H1 (cell line): ENCODE measurements around the gene TACC2. TPM values are rescaled to one million over a fixed set of nuclear protein-coding genes. Genes with fewer than 3 reads are reported as not detected.

ENCODE experiments used
- CTCF ChIA-PET: fragments of 300-600 bp; sonication (Branson Sonifier 250); formaldehyde crosslinking; loops from one replicate; lab custom pipeline; 2021; ENCODE audit not compliant: partially characterized antibody; lab: Charles Lee
- POLR2A ChIA-PET: fragments of 300-600 bp; sonication (Branson Sonifier 250); formaldehyde crosslinking; loops from one replicate; lab custom pipeline; 2021; ENCODE audit warnings: inconsistent platforms; ENCODE audit not compliant: partially characterized antibody; lab: Charles Lee
- DNase-seq, 2 experiments: peaks; one replicate each; pipeline versions ENCODE4 v3.0.0 to v3.0.0-alpha.2; 2010 to 2022; ENCODE audit warnings: low spot score in 2 of 2, low read depth in 1 of 2, mixed read lengths in 1 of 2
- FAIRE-seq: peaks from 2 replicates; lab custom pipeline; 2011; peaks lifted over from hg19 to GRCh38; lab: Jason Lieb, UNC
- H2AFZ ChIP-seq: 2 replicates; pipeline ENCODE4 v1.8.1; 2012; ENCODE audit warnings: low read length, inconsistent platforms
- H2AK5ac ChIP-seq: 2 replicates; pipeline ENCODE4 v1.6.1; 2013; ENCODE audit warnings: low read depth, low read length
- H2BK120ac ChIP-seq: replicated peaks from 2 replicates; pipeline ENCODE3; 2013; ENCODE audit warnings: low read depth, low read length, inconsistent platforms
- H2BK12ac ChIP-seq: 2 replicates; pipeline ENCODE4 v1.6.1; 2013; ENCODE audit warnings: low read depth, low read length
- H2BK15ac ChIP-seq: 2 replicates; pipeline ENCODE4 v1.6.1; 2013; ENCODE audit warnings: low read length
- H2BK20ac ChIP-seq: 2 replicates; pipeline ENCODE4 v1.6.1; 2013; ENCODE audit warnings: low read length
- H2BK5ac ChIP-seq: 2 replicates; pipeline ENCODE4 v1.6.1; 2013; ENCODE audit warnings: low read depth, low read length
- H3K14ac ChIP-seq: 2 replicates; pipeline ENCODE4 v1.6.1; 2013; ENCODE audit warnings: inconsistent platforms; ENCODE audit not compliant: insufficient read length
- H3K18ac ChIP-seq: 2 replicates; pipeline ENCODE4 v1.6.1; 2013; ENCODE audit warnings: low read length; ENCODE audit errors: extremely low read depth
- H3K23ac ChIP-seq: 2 replicates; pipeline ENCODE4 v1.6.1; 2013; ENCODE audit warnings: inconsistent platforms; ENCODE audit not compliant: insufficient read length
- H3K23me2 ChIP-seq: 2 replicates; pipeline ENCODE4 v1.6.1; 2013; ENCODE audit warnings: low read depth, low read length
- H3K27ac ChIP-seq: 2 replicates; pipeline ENCODE4 v1.6.1; 2011; ENCODE audit warnings: low read depth, low read length, inconsistent platforms
- H3K27me3 ChIP-seq, 4 experiments: replicated peaks in 1 of 4; 1 replicate in 1 of 4; 2 replicates in 3 of 4; pipeline versions ENCODE4 v1.6.1 to v1.8.1; 2011 to 2013; ENCODE audit warnings: low read length in 3 of 4, mild to moderate bottlenecking in 3 of 4, inconsistent platforms in 2 of 4, mixed read lengths in 2 of 4, moderate library complexity in 1 of 4; ENCODE audit not compliant: control insufficient read depth in 3 of 4, insufficient read depth in 3 of 4; ENCODE audit errors: extremely low read depth in 1 of 4
- H3K36me3 ChIP-seq, 4 experiments: 2 replicates each; pipeline versions ENCODE4 v1.6.1 to v1.8.1; 2011 to 2013; ENCODE audit warnings: mild to moderate bottlenecking in 4 of 4, low read length in 3 of 4, moderate library complexity in 2 of 4, control low read depth in 1 of 4, inconsistent platforms in 1 of 4; ENCODE audit not compliant: insufficient read depth in 4 of 4, control insufficient read depth in 2 of 4
- H3K4ac ChIP-seq: replicated peaks from 2 replicates; pipeline ENCODE3; 2013; ENCODE audit warnings: low read length, low read depth, mixed read lengths, inconsistent platforms; ENCODE audit not compliant: insufficient read length
- H3K4me1 ChIP-seq, 4 experiments: replicated peaks in 1 of 4; 1 replicate in 1 of 4; 2 replicates in 3 of 4; pipeline versions ENCODE4 v1.6.1 to v1.8.1; 2011 to 2013; ENCODE audit warnings: low read length in 3 of 4, inconsistent platforms in 2 of 4, mixed read lengths in 1 of 4; ENCODE audit not compliant: insufficient read depth in 4 of 4, control insufficient read depth in 3 of 4
- H3K4me2 ChIP-seq, 2 experiments: 2 replicates each; pipeline versions ENCODE4 v1.6.1 to v1.8.1; 2011 to 2013; ENCODE audit warnings: low read depth in 2 of 2, low read length in 2 of 2, control low read depth in 1 of 2, inconsistent platforms in 1 of 2, mild to moderate bottlenecking in 1 of 2; ENCODE audit not compliant: insufficient read depth in 1 of 2
- H3K4me3 ChIP-seq, 4 experiments: fragments of 200-600, 300-600 bp in 1 of 4; sonication (generic), shearing (Covaris generic), sonication (Bioruptor Twin) in 1 of 4; 2 replicates each; pipeline versions ENCODE4 v1.5.1 to v1.8.1; 2011 to 2016; ENCODE audit warnings: low read length in 4 of 4, low read depth in 3 of 4, control low read depth in 2 of 4, inconsistent platforms in 2 of 4, mild to moderate bottlenecking in 2 of 4, mixed read lengths in 1 of 4, moderate library complexity in 1 of 4; ENCODE audit not compliant: insufficient read depth in 2 of 4; ENCODE audit errors: extremely low read depth in 1 of 4
- H3K56ac ChIP-seq: replicated peaks from 2 replicates; pipeline ENCODE3; 2013; ENCODE audit warnings: low read depth, mild to moderate bottlenecking, mixed read lengths, low read length, inconsistent platforms; ENCODE audit not compliant: insufficient read length
- H3K79me1 ChIP-seq: 2 replicates; pipeline ENCODE4 v1.6.1; 2013; ENCODE audit warnings: low read depth, low read length, control low read depth
- H3K79me2 ChIP-seq, 2 experiments: 2 replicates each; pipeline versions ENCODE4 v1.6.1 to v1.8.1; 2012 to 2013; ENCODE audit warnings: low read length in 2 of 2, mild to moderate bottlenecking in 2 of 2, inconsistent platforms in 1 of 2; ENCODE audit not compliant: insufficient read depth in 2 of 2, control insufficient read depth in 1 of 2
- H3K9ac ChIP-seq, 4 experiments: replicated peaks in 1 of 4; 1 replicate in 1 of 4; 2 replicates in 3 of 4; pipeline versions ENCODE4 v1.6.1 to v1.8.1; 2011 to 2013; ENCODE audit warnings: low read depth in 3 of 4, low read length in 3 of 4, control low read depth in 2 of 4, mild to moderate bottlenecking in 2 of 4, moderate library complexity in 2 of 4, inconsistent platforms in 1 of 4; ENCODE audit errors: extremely low read depth in 1 of 4
- H3K9me3 ChIP-seq, 2 experiments: 2 replicates each; pipeline versions ENCODE4 v1.6.1 to v1.8.1; 2012 to 2013; ENCODE audit warnings: mild to moderate bottlenecking in 2 of 2, moderate library complexity in 2 of 2, control low read depth in 1 of 2, inconsistent platforms in 1 of 2, low read depth in 1 of 2, low read length in 1 of 2, mixed read lengths in 1 of 2; ENCODE audit not compliant: insufficient read depth in 2 of 2
- H4K20me1 ChIP-seq, 2 experiments: replicated peaks in 1 of 2; 2 replicates each; pipeline versions ENCODE3 to v1.8.1; 2011 to 2013; ENCODE audit warnings: inconsistent platforms in 2 of 2, low read length in 2 of 2, mild to moderate bottlenecking in 1 of 2; ENCODE audit not compliant: insufficient read depth in 2 of 2, control insufficient read depth in 1 of 2
- H4K5ac ChIP-seq: 2 replicates; pipeline ENCODE4 v1.6.1; 2013; ENCODE audit warnings: low read length, low read depth, mixed read lengths, inconsistent platforms; ENCODE audit not compliant: insufficient read length
- H4K8ac ChIP-seq: 2 replicates; pipeline ENCODE4 v1.8.0; 2013; ENCODE audit warnings: mild to moderate bottlenecking, moderate library complexity, low read length, inconsistent platforms; ENCODE audit not compliant: insufficient read depth; ENCODE audit errors: extremely low read depth
- H4K91ac ChIP-seq: replicated peaks from 2 replicates; pipeline ENCODE3; 2013; ENCODE audit warnings: low read length, mixed read lengths, inconsistent platforms; ENCODE audit not compliant: insufficient read length
- CBX5 ChIP-seq: fragments of 300-800, 300-1000 bp; sonication (generic); IDR thresholded peaks from 2 replicates; pipeline ENCODE4 v1.7.1; 2016; ENCODE audit warnings: antibody characterized with exemption, low read length, low read depth
- CREB1 ChIP-seq: IDR thresholded peaks from 2 replicates; pipeline ENCODE4 v1.6.1; 2012; ENCODE audit warnings: inconsistent platforms
- HDAC2 ChIP-seq, 2 experiments: fragments of 300-600 bp in 1 of 2; sonication (generic) in 1 of 2; IDR thresholded peaks; 2 replicates each; pipeline ENCODE4 v1.6.1; 2011 to 2012; ENCODE audit warnings: low read depth in 2 of 2, low read length in 2 of 2, mild to moderate bottlenecking in 2 of 2, moderate library complexity in 2 of 2, borderline replicate concordance in 1 of 2, inconsistent platforms in 1 of 2
- JUN ChIP-seq: IDR thresholded peaks from 2 replicates; pipeline ENCODE4 v1.6.1; 2011; ENCODE audit warnings: low read depth, mild to moderate bottlenecking, improper control_type of control experiment, low read length
- NANOG ChIP-seq: IDR thresholded peaks from 2 replicates; pipeline ENCODE4 v1.6.1; 2011; ENCODE audit warnings: low read length, low read depth, mild to moderate bottlenecking, inconsistent platforms; ENCODE audit not compliant: insufficient read depth, poor library complexity, severe bottlenecking
- NRF1 ChIP-seq: IDR thresholded peaks from 2 replicates; pipeline ENCODE4 v1.6.1; 2011; ENCODE audit warnings: mild to moderate bottlenecking, low read depth, low read length, improper control_type of control experiment
- POLR2A ChIP-seq, 2 experiments: IDR thresholded peaks; 1 replicate in 1 of 2; 2 replicates in 1 of 2; pipeline ENCODE4 v1.6.1; 2011; ENCODE audit warnings: low read depth in 2 of 2, low read length in 2 of 2, mild to moderate bottlenecking in 2 of 2; ENCODE audit errors: control extremely low read depth in 1 of 2
- POLR2AphosphoS5 ChIP-seq: IDR thresholded peaks from 2 replicates; pipeline ENCODE4 v1.6.1; 2011; ENCODE audit warnings: low read depth, low read length
- POU5F1 ChIP-seq: IDR thresholded peaks from 2 replicates; pipeline ENCODE4 v1.6.1; 2011; ENCODE audit warnings: low read depth, mild to moderate bottlenecking, low read length, moderate library complexity
- RFX5 ChIP-seq: IDR thresholded peaks from 2 replicates; pipeline ENCODE4 v1.6.1; 2011; ENCODE audit warnings: low read depth, low read length, improper control_type of control experiment, borderline replicate concordance
- SP1 ChIP-seq: IDR thresholded peaks from 2 replicates; pipeline ENCODE4 v1.6.1; 2011; ENCODE audit warnings: low read depth, low read length
- SRF ChIP-seq: IDR thresholded peaks from 2 replicates; pipeline ENCODE4 v1.6.1; 2011; ENCODE audit warnings: mild to moderate bottlenecking, low read depth, low read length, moderate library complexity
- TEAD4 ChIP-seq: IDR thresholded peaks from 2 replicates; pipeline ENCODE4 v1.6.1; 2012; ENCODE audit warnings: low read depth, low read length, inconsistent platforms, mixed read lengths
- WGBS, 2 experiments: shearing (Covaris generic) in 1 of 2; methylation state at CpG; one replicate each; pipeline versions ENCODE4 v1.1.6 to v1.1.7; 2013 to 2015; ENCODE audit warnings: low lambda C conversion rate in 2 of 2, mixed read lengths in 2 of 2, inconsistent platforms in 1 of 2, low coverage in 1 of 2, missing lambda C conversion rate in 1 of 2; ENCODE audit not compliant: insufficient replicate concordance in 2 of 2, insufficient coverage in 1 of 2, insufficient read length in 1 of 2; ENCODE audit errors: extremely low coverage in 1 of 2, missing lambda C conversion rate in 1 of 2; 5-methylcytosine and 5-hydroxymethylcytosine counted together
- polyA plus RNA-seq, 7 experiments: library from polyadenylated mRNA; depleted of rRNA in 3 of 7; stranded (reverse) in 5 of 7; unstranded in 2 of 7; fragments of >200 nt in 5 of 7; fragments of 200-250 nt in 2 of 7; gene quantifications; 1 replicate in 5 of 7; 2 replicates in 1 of 7; 4 replicates in 1 of 7; pipeline versions ENCODE4 v1.2.1 to v1.2.3, GENCODE V29; 2011 to 2013; ENCODE audit warnings: missing spikeins in 2 of 7, mixed read lengths in 2 of 7
- total RNA-seq: library from RNA; stranded (reverse); fragmentation: NEBNext Ultra II Directional; extraction: Animal tissue kit (Norgen Biotek cat#: 25700); gene quantifications from 2 replicates; pipeline ENCODE4 v1.2.1, GENCODE V29; 2021
- TF ChIP-seq, protein P1 (sequence below): IDR thresholded peaks from 2 replicates; pipeline ENCODE4 v1.6.1; 2012; ENCODE audit warnings: inconsistent platforms
- TF ChIP-seq, protein P2 (sequence below): IDR thresholded peaks from 2 replicates; pipeline ENCODE4 v1.6.1; 2011; ENCODE audit warnings: low read depth, mild to moderate bottlenecking, low read length; ENCODE audit not compliant: insufficient read depth

Gene TACC2
- total and polyA plus RNA-seq, 2 of the 8 experiments (the other 6 are each of a cell fraction or from before 2014, with no cell fraction given) = 21.2 to 46.6 TPM

DNA sequence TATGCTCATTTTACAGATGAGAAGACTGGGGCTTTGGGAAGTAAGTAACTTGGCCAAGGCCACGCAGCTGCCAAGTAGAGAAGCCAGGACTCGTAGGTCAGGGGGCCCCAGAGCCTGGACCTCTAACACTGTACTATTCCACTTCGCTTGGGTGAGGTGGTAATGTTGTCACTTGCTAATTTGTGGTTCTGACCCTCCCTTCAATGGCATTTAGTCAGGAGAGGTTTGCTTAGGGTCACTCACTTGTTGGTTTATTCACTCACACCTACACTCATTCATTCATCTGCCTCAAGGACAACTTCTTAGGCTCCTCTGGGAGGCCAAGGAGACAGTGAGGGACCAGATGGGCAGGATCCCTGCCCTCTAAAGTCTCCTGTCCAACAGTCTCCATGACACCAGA lies 303.4 kb downstream of the TACC2 start:
- Histone ChIP-seq H4K20me1 (no peaks in the 10 kb centered on the region), H2AK5ac (no peak overlapping the region), H3K9me3 (no peaks in the 10 kb centered on the region), H3K4ac (no peak overlapping the region), H2BK20ac (no peak overlapping the region), H3K4me1 (peaks cover 0 to under 1% (median 0%) of the 10 kb centered on the region in 4 experiments; a peak in 2 of 7 replicates), H2BK12ac (no peak overlapping the region), H3K79me2 (no peaks in the 10 kb centered on the region), H4K5ac (no peak overlapping the region), H2AFZ (no peak overlapping the region), H3K27me3 (no peaks in the 10 kb centered on the region), H4K91ac (no peak overlapping the region), H3K23me2 (no peaks in the 10 kb centered on the region), H4K8ac (no peak overlapping the region), H3K27ac (no peak overlapping the region), H2BK15ac (no peak overlapping the region), H3K18ac (no peak overlapping the region), H3K4me2 (no peak overlapping the region), H3K79me1 (no peaks in the 10 kb centered on the region), H3K4me3 (no peak overlapping the region), H3K56ac (no peak overlapping the region), H2BK120ac (no peak overlapping the region), H3K36me3 (no peaks in the 10 kb centered on the region), H2BK5ac (no peak overlapping the region), H3K14ac (no peak overlapping the region), H3K23ac (no peak overlapping the region), H3K9ac (no peak overlapping the region)
- CTCF ChIA-PET = interaction anchor here (1.1 to 3.2 kb wide), 5 partner anchors 13 to 273 kb away, joined by 3 to 19 read pairs (median 10); no protein-coding TSS in a partner anchor
- WGBS, 2 experiments = 81% methylated on average over 3 of the region's 3 CpGs; no CpG with 5 or more reads in 1 of the 2 experiments
- POLR2A ChIA-PET = no interaction called here
- FAIRE-seq (no peak), DNase-seq (no peak)
- TF ChIP-seq JUN (no peak), RFX5 (no peak), HDAC2 (IDR thresholded peaks at IDR 0.05; ENCODE audit: borderline replicate concordance in 1 of 2, low read depth in 2 of 2, low read length in 2 of 2) (no peak), CBX5 (no peak), NANOG (no peak), CREB1 (no peak), POLR2AphosphoS5 (no peak), TEAD4 (no peak), SP1 (no peak), SRF (no peak), POLR2A (IDR thresholded peaks at IDR 0.05; ENCODE audit: control extremely low read depth in 1 of 2, low read depth in 2 of 2, low read length in 2 of 2) (no peak), NRF1 (no peak), POU5F1 (no peak)
- TF ChIP-seq, protein P1, sequence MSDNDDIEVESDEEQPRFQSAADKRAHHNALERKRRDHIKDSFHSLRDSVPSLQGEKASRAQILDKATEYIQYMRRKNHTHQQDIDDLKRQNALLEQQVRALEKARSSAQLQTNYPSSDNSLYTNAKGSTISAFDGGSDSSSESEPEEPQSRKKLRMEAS = no peak
- TF ChIP-seq, protein P2, sequence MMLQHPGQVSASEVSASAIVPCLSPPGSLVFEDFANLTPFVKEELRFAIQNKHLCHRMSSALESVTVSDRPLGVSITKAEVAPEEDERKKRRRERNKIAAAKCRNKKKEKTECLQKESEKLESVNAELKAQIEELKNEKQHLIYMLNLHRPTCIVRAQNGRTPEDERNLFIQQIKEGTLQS = no peak
